Endothelial cell of umbilical vein (primary cell): ENCODE measurements around the gene RAD51B. TPM values are rescaled to one million over a fixed set of nuclear protein-coding genes. Genes with fewer than 3 reads are reported as not detected.

Experiments
- BruUV-seq: library from RNA; stranded (reverse); fragments of 400-500 nt; replicated peaks from 2 replicates; lab custom pipeline; 2021; lab: Mats Ljungman, UMichigan
- CTCF ChIA-PET: fragments of 300-600, 350-600 bp; sonication (Branson Sonifier 250); formaldehyde crosslinking; loops from one replicate; lab custom pipeline; 2021; ENCODE audit warnings: antibody characterized with exemption, inconsistent platforms; lab: Charles Lee
- POLR2A ChIA-PET: fragments of 300-600, 350-600 bp; sonication (Branson Sonifier 250); formaldehyde crosslinking; loops from one replicate; lab custom pipeline; 2021; ENCODE audit warnings: antibody characterized with exemption, inconsistent platforms; lab: Charles Lee
- DNase-seq: peaks from one replicate; pipeline ENCODE4 v3.0.0-alpha.2; 2011; ENCODE audit warnings: low read depth, low spot score
- FAIRE-seq: peaks from 2 replicates; lab custom pipeline; 2011; peaks lifted over from hg19 to GRCh38; lab: Jason Lieb, UNC
- H2AFZ ChIP-seq: 2 replicates; pipeline ENCODE4 v1.6.0; 2012; ENCODE audit warnings: low read depth, low read length, control low read depth, inconsistent platforms
- H3K27ac ChIP-seq: 2 replicates; pipeline ENCODE4 v1.5.1; 2011; ENCODE audit warnings: low read depth, mild to moderate bottlenecking, control low read depth, low read length, moderate library complexity; ENCODE audit not compliant: insufficient read depth
- H3K27me3 ChIP-seq, 2 experiments: 2 replicates each; pipeline versions ENCODE4 v1.6.0 to v1.6.1; 2011; ENCODE audit warnings: low read length in 2 of 2, mixed read lengths in 1 of 2; ENCODE audit not compliant: control insufficient read depth in 2 of 2, insufficient read depth in 2 of 2
- H3K36me3 ChIP-seq, 2 experiments: 2 replicates in 1 of 2; 3 replicates in 1 of 2; pipeline ENCODE4 v1.5.1; 2011; ENCODE audit warnings: low read length in 2 of 2, mild to moderate bottlenecking in 1 of 2, moderate library complexity in 1 of 2; ENCODE audit not compliant: control insufficient read depth in 2 of 2, insufficient read depth in 2 of 2; ENCODE audit errors: extremely low read depth in 1 of 2
- H3K4me1 ChIP-seq: 3 replicates; pipeline ENCODE4 v1.5.1; 2011; ENCODE audit warnings: mild to moderate bottlenecking, low read length; ENCODE audit not compliant: control insufficient read depth, insufficient read depth; ENCODE audit errors: extremely low read depth
- H3K4me2 ChIP-seq: 2 replicates; pipeline ENCODE4 v1.6.1; 2011; ENCODE audit warnings: low read length, control low read depth, mixed read lengths; ENCODE audit not compliant: insufficient read depth
- H3K4me3 ChIP-seq, 3 experiments: fragments of 200-600 bp in 1 of 3; sonication (generic), shearing (Covaris generic) in 1 of 3; replicated peaks in 1 of 3; 2 replicates each; pipeline ENCODE4 v1.5.1; 2011 to 2016; ENCODE audit warnings: control low read depth in 3 of 3, low read length in 3 of 3, mild to moderate bottlenecking in 2 of 3, inconsistent platforms in 1 of 3, low read depth in 1 of 3, moderate library complexity in 1 of 3; ENCODE audit not compliant: insufficient read depth in 1 of 3
- H3K79me2 ChIP-seq: 2 replicates; pipeline ENCODE4 v1.6.0; 2012; ENCODE audit warnings: low read length, inconsistent platforms; ENCODE audit not compliant: control insufficient read depth, insufficient read depth
- H3K9ac ChIP-seq: replicated peaks from 2 replicates; pipeline ENCODE3; 2011; ENCODE audit warnings: low read length, control low read depth; ENCODE audit not compliant: insufficient read depth; ENCODE audit errors: extremely low read depth
- H3K9me1 ChIP-seq: replicated peaks from 3 replicates; pipeline ENCODE4 v1.6.0; 2011; ENCODE audit warnings: mild to moderate bottlenecking, low read length; ENCODE audit not compliant: control insufficient read depth, insufficient read depth; ENCODE audit errors: extremely low read depth
- H3K9me3 ChIP-seq: replicated peaks from 2 replicates; pipeline ENCODE4 v1.5.1; 2012; ENCODE audit warnings: low read length, inconsistent platforms; ENCODE audit not compliant: control insufficient read depth, insufficient read depth
- H4K20me1 ChIP-seq: replicated peaks from 2 replicates; pipeline ENCODE3; 2011; ENCODE audit warnings: mild to moderate bottlenecking, low read length; ENCODE audit not compliant: control insufficient read depth, insufficient read depth; ENCODE audit errors: extremely low read depth
- FOS ChIP-seq: IDR thresholded peaks from 2 replicates; pipeline ENCODE4 v1.6.1; 2011; ENCODE audit warnings: mild to moderate bottlenecking, low read length, moderate library complexity, borderline replicate concordance; ENCODE audit not compliant: insufficient read depth
- MYC ChIP-seq: IDR thresholded peaks from one replicate; pipeline ENCODE4 v1.6.1; 2011; ENCODE audit warnings: mild to moderate bottlenecking, low read depth, low read length
- POLR2AphosphoS5 ChIP-seq: IDR thresholded peaks from 2 replicates; pipeline ENCODE4 v1.6.1; 2012; ENCODE audit warnings: low read depth, mild to moderate bottlenecking, control low read depth, low read length, moderate library complexity; ENCODE audit not compliant: insufficient read depth
- dilution Hi-C: fragments of 300-500 bp; cut with MboI; formaldehyde crosslinking; loops from one replicate; pipeline ENCODE4 v1.15.0; 2019; ENCODE audit warnings: low sequenced_read_pairs; ENCODE audit not compliant: extremely low pct_ligation_motif_present
- intact Hi-C: fragments of 100-400 bp; cut with micrococcal nuclease; formaldehyde crosslinking; loops from one replicate; pipeline ENCODE4 v1.10.0; 2022
- polyA plus RNA-seq, 4 experiments: library from polyadenylated mRNA; depleted of rRNA in 3 of 4; stranded (reverse) in 3 of 4; unstranded in 1 of 4; fragments of >200 nt; gene quantifications; 2 replicates each; pipeline versions ENCODE4 v1.2.1 to v1.2.3, GENCODE V29; 2011 to 2012; ENCODE audit warnings: missing spikeins in 1 of 4
- total RNA-seq: library from RNA; stranded (reverse); gene quantifications from 2 replicates; pipeline ENCODE4 v1.2.3, GENCODE V29; 2021
- TF ChIP-seq, protein P1 (sequence below): IDR thresholded peaks from 2 replicates; pipeline ENCODE4 v1.6.1; 2011; ENCODE audit not compliant: insufficient read depth, insufficient read length

RAD51B gene
- total and polyA plus RNA-seq, 2 donors (not counting 3 experiments of a cell fraction or from before 2014, with no cell fraction given): 3.9 to 19.0 TPM

GRCh38 chr14:68652433-68652690 lies 832.8 kb downstream of the RAD51B start:
- no peaks in the 10 kb centered on the region for H3K9me1 ChIP-seq
- no peaks in the 10 kb centered on the region for H3K4me1 ChIP-seq
- H3K27ac ChIP-seq: no peak overlapping the region
- FAIRE-seq: no peak
- H2AFZ ChIP-seq: no peak overlapping the region
- dilution Hi-C loops (no loop called here), intact Hi-C loops (no loop called here)
- no peaks in the 10 kb centered on the region for H3K9me3 ChIP-seq
- TF ChIP-seq POLR2AphosphoS5 (no peak), MYC (no peak), FOS (no peak)
- TF ChIP-seq, protein P1, sequence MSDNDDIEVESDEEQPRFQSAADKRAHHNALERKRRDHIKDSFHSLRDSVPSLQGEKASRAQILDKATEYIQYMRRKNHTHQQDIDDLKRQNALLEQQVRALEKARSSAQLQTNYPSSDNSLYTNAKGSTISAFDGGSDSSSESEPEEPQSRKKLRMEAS: no peak
- H3K4me2 ChIP-seq: no peak overlapping the region
- H3K27me3 ChIP-seq: no peaks in the 10 kb centered on the region
- no peak overlapping the region for H3K4me3 ChIP-seq
- H3K79me2 ChIP-seq: no peaks in the 10 kb centered on the region
- CTCF ChIA-PET: no interaction called here
- H3K9ac ChIP-seq: no peak overlapping the region
- no TSS peak for BruUV-seq
- H3K36me3 ChIP-seq: no peaks in the 10 kb centered on the region
- POLR2A ChIA-PET: no interaction called here
- H4K20me1 ChIP-seq: no peaks in the 10 kb centered on the region
- no peak for DNase-seq

DNA sequence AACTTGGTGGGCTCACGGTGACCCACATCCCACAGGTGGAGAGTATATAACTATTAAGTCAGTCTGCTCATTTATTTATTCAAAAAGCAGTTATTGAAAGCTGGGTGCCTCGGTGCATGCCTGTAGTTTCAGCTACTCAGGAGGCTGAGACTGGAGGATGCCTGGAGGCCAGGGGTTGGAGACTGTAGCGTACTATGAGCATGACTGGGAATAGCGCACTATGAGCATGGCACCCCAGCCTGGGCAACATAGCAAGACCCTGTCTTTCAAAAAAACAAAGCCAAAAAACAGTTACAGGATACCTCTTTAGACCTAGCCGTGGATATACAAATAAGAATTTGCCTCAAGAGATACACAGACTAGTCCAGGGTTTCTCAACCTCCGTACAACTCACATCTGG lies 833.5 kb downstream of the RAD51B start:
- DNase-seq: no peak
- FAIRE-seq: no peak
- Histone ChIP-seq H2AFZ (no peak overlapping the region), H3K79me2 (no peaks in the 10 kb centered on the region), H3K36me3 (no peaks in the 10 kb centered on the region), H3K4me3 (no peak overlapping the region), H4K20me1 (no peaks in the 10 kb centered on the region), H3K4me1 (no peaks in the 10 kb centered on the region), H3K9me3 (no peaks in the 10 kb centered on the region), H3K9me1 (no peaks in the 10 kb centered on the region), H3K27ac (no peak overlapping the region), H3K4me2 (no peak overlapping the region), H3K9ac (no peak overlapping the region), H3K27me3 (no peaks in the 10 kb centered on the region)
- POLR2A ChIA-PET: no interaction called here
- TF ChIP-seq, protein P1: no peak
- TF ChIP-seq POLR2AphosphoS5: no peak
- no peak for TF ChIP-seq FOS
- CTCF ChIA-PET: no interaction called here
- dilution Hi-C loops (no loop called here), intact Hi-C loops (no loop called here)
- no TSS peak for BruUV-seq
